AG08396 (cell line): ENCODE measurements around the gene CHMP1B.
A peak's percentile ranks its signal among the peaks of the same experiment; 100 is the strongest.
"Not testable (repeated sequence)": the region's sequence is repeated elsewhere in the genome, so short reads cannot be mapped to it uniquely, and the experiment has no call there.

ENCODE experiments used
- DNase-seq: peaks from one replicate; pipeline ENCODE4 v3.0.0; 2012; ENCODE audit warnings: low spot score, mixed read lengths

The CHMP1B gene

DNA sequence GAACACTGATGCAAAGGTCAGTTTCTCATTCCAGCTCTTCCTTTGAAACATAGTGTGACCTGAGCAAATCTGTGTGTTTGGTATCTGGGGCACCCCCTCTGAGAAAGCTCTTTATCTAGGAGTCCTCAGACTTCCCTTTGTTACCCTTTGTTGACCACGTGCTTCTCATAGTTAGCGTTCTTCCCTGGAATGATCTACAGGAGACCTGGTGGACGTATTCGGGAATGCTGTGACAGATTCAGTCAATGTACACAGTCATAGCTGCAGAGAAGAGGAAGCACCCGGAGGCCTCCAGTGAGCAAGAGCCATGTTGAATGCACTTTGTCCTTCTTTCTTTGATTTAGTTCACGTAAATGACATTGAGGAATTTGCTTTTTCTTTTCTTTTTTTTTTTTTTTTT lies 10.7 kb upstream of the CHMP1B start:
- no peak for DNase-seq

DNA sequence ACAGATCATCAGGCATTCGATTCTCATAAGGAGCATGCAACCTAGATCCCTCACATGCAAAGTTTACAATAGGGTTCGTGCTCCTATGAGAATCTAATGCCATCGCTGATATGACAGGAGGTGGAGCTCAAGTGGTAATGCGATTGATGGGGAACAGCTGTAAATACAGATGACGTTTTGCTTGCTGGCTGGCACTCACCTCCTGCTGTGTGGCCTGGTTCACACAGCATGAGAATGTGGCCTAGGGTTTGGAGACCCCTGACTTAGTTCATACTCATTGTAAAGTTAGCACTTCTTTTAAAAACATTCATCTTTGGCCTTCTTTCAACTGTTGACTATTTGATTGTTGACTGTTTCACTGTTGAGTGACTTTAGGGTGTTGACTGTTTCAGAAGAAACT lies 8.7 kb upstream of the CHMP1B start:
- no peak for DNase-seq

DNA sequence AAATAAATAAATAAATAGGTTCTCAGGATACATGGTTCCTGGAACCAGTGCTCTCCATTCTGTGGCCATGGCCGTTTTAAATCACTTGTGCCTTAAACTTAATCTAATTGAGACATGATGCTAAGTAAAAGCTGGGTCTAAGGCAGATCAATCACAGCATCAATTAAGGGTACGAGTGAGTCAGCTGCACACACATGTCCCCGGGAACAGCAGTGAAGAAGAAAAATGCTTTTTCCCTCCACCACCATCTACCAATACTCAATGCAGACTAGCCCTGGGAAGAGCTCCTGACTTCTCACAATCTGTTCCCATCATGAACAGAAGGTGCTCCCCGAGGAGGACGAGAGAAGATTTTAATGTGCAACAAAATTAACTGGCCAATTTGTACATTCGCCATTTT lies 6.8 kb upstream of the CHMP1B start:
- DNase-seq: no peak

DNA sequence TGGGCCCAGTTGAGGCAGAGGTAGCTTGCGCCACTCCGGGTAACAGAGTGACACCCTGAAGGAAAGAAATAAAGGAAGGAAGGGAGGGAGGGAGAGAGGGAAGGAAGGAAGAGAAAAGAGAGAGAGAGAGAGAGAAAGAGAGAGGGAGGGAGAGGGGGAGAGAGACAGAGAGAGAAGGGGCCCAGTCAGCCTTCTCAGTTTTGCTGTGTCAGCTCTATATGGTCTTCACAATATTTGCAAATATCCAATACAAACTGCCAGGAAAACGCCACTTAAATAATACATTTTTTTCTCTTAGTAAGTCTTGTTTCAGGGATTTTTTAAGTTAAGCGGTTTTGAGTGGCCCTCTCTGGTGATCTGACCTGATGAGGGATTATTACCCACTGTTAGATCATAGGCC lies 5.6 kb upstream of the CHMP1B start:
- DNase-seq: no peak

DNA sequence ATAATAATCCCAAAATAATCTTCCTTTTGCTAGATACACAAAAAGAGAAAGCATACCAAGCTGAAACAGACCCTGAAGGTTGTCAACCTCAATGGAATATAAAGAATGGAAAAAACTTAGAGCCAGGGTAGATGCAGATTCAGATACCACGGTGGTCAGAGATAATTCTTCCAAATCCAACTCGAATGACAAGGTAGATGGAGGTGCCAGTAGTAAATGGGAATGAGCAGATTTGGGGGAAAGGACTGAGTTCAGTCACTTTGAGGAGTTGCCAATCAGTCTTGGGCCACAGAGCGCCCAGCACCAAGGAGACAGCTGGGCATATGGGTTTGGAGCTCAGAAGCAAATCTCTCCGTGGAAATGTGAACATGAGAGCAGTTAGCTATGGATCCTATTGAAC lies 3.4 kb upstream of the CHMP1B start:
- no peak for DNase-seq

DNA sequence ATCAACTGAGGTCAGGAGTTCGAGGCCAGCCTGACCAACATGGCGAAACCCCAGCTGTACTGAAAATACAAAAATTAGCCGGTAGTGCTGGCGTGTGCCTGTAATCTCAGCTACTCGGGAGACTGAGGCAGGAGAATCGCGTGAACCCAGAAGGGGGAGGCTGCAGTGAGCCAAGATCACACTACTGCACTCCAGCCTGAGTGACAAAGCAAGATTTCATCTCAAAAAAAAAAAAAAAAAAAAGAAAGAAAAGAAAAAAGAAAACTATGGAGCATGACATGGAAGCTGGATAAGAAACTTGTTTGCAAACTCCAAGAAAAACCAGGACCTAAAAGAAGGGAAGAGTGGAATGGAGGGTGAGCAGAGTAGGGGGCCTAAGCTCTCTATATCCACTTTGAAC lies 1.9 kb upstream of the CHMP1B start:
- no peak for DNase-seq

DNA sequence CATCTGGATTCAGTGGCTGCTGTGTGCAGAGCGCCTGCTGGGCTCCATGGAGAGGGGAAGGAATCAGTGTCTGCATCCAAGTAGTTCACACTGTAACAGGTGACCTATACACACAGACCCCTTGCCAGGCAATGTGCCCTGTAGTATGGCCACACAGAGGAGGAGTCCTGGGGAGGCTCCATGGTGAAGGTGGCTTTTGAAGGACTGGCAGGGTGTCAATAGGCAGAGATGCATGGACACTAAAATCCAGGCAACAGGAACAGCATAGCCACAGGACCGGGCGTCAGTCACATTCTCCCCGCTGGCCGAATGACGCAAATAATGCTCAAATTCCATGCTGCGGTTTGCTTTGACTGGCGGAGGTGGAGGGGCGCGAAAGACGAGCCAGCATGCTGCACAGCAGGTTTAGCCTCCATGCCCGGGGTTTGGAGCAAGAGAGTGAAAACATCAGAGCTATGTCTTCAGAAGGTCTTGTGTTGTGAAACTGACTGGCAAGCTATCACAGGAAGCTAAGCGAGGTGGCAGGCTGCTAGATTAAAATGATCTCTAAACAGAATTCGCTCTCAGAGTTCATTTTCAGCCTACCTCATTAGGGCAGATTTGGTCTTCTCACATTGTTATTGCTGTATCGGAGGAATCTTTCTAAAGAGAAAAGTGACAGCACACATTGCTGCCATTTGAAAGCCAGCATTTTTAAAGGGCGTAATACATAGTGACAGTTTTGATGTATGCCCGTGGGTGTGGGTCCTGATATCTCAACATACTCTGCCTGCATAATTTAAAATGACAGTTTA lies 1.2 kb upstream of the CHMP1B start:
- DNase-seq: peak; percentile 80

DNA sequence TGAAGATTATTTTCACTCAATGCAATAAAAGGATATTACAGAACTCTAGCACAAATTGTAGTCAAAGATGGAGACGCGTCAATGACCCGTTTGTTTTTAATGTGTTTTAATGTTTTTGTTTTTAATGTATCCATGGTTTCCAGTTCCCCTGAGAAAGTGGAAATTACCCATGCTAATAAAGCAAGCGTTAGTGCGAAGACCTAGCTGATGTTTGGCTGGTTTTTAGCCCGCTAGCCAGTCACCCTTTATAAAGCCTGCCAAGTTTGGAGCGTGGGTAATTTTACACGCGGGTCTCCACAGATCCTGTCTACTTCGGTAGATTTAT lies 430 bp upstream of the CHMP1B start:
- DNase-seq: peak; percentile 56

DNA sequence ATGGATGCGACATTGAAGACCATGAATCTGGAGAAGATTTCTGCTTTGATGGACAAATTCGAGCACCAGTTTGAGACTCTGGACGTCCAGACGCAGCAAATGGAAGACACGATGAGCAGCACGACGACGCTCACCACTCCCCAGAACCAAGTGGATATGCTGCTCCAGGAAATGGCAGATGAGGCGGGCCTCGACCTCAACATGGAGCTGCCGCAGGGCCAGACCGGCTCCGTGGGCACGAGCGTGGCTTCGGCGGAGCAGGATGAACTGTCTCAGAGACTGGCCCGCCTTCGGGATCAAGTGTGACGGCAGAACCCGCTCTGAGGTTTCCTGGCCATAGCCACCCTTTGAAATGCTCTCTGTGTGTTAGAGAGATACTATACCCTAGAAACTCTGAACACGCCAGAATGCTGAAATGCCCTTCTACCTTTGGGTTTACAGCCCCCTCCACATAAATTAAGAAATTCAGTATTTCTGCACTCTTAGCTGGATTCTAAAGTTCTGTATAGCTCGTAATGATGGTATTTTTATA lies 659 bp downstream of the CHMP1B start:
- DNase-seq: peak; percentile 22

DNA sequence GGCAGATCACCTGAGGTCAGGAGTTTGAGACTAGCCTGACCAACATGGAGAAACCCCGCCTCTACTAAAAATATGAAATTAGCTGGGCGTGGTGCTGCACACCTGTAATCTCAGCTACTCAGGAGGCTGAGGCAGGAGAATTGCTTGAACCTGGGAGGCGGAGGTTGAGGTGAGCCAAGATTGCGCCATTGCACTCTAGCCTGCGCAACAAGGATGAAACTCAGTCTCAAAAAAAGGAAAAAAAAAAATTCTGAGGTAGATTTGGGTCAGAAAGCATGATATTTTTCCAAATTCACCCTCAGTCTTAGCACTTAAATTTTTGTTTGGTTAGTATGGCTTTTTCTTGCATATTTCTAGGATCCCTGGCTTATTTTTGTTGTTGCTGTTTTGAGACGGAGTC lies 3.3 kb downstream of the CHMP1B start:
- not testable (repeated sequence) for DNase-seq

DNA sequence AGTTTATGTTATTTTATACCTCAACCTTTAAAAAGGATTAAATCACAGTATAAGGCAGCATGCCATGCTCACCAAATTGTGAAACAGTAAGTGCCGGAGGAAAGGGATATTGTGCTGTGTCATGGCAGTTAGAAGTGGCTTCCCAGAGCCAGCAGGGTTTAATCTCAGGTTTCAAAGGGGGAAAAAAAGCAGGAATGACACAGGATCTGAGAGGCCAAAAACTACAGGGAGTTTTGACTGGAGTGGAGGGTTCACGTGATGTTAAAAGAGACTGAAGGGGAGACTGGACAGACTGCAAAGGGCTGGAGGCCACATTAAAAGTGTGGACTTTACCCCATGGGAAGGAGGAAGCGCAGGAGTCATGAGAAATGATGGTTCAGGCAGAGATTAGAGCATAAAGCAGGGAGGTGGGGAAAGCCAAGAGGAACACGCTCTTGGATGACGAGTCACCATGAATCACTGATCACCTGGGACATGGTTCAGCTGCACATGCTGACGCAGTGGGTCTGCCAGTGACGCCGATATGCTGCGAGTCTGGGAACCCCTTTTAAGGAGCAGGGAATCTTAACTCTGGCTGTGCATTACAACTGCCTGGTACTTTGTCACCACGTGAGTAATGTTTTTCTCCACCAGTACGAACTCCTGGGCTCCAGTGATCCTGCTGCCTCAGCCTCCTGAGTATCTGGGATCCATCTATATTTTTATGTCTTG lies 6.1 kb downstream of the CHMP1B start:
- DNase-seq: peak; percentile 89

DNA sequence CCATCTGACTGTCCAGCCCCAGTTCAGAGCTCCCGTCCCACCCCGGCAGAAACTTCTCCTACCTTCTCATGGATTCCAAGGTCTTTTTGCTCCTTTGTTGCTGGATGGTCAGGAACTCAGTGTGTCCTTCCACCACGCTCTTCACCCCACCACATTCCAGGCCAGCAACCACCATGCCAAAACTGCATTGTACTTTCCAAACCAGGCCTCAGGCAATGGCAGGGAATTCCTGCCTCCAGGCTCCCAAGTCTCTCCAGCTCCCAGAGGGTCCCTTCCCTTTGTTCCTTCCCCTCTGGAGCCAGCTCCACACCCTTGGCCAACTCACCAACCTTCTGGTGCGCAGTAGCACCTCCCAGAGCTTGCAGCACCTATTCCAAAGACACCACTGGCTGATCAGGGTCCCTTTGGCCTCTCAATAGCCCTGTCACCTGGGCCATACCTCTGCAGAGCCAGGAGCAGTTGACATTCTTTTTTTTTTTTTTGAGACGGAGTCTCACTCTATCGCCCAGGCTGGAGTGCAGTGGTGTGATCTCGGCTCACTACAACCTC lies 8.1 kb downstream of the CHMP1B start:
- DNase-seq: no peak

DNA sequence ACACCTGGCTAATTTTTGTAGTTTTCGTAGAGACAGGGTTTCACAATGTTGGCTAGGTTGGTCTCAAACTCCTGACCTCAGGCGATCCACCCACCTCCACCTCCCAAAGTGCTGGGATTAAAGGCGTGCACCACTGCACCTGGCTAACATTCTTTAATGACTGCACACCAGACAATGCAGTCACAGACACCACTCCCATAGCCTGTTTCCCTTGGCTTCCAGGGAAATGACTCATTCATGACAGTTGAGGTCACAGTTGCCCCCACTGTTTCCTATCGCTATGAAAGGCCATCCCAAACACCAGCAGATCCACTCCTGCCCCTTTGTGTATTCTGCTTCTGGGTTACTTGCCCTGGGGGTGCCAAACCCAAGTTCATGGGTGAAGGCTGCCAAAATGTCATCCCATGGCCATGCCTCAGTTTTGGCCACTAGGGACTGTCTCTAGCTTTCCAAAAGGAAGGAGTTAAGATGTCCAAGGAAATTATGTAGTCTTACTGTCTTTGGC lies 8.7 kb downstream of the CHMP1B start:
- peak; percentile 45 for DNase-seq

DNA sequence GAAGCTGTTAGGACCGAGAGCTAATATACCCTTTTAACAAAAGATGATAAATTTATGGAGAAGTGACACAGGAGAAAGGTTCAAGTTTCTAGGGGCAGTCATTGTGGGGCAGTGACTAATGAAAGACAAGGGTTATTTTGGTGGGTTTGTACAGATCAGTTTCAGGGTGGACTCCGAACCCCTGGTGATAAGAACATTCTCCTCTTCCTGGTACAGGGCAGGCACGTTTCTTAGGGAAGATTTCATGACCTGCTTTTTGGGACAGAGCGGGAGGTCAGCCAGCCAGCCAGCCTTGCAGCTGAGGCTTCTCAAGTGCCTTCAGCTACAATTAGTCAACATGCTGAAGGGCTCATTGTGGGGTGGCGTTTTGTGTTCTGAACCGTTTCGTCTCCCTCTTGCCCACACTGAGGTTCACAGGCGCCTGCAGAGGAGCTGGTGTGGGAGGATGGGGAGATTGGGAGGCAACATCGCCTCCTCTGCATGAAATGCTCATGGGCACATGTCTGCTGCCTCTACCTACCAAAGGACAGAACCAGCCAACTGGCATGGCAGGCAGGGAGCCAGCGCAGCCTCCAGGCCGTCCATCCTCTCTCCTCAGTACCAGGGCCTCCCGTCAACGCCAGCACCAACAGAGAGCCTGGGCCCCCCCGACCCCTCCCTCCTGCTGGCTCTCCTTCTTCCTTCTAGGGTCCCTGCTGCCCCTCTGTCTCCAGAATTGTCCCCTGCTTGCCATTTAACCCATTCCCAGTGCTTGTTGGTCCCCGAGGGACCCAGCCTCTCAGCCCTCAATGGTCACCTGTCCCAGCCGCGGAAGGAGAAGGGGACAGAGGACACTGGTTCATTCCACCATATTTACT lies 9.6 kb downstream of the CHMP1B start:
- no peak for DNase-seq

DNA sequence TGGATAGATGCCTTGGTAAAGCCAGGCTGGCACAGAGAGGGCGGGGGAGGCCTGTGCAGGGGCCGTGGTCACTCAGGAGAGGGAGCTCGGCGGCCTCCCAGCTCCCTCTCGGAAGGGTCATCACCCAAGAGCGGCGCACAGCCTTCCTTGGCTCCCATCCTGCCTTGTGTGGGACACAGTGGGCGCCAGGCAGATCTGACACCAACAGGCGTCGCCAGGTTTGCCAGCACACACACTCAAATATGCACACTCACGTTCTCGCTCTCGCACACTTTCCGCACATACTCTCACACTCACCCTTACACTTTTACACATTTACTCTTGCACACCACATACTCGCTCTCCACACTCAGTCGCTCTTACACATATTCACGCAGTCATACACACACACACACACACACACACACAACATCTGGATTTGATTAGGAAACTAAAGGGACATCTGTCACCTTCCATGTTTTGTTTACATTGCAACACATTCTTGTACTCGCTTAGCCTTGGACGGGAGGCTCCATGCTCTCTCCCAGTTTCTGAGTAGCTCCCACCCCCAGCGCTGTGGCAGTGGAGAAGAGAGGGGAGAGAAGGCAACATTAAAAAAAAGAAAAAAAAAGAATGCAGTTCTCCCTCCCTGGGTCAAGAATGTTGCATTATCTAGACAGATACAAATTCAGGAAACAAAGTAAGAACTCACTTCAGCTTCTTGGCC lies 10.5 kb downstream of the CHMP1B start:
- DNase-seq: no peak

DNA sequence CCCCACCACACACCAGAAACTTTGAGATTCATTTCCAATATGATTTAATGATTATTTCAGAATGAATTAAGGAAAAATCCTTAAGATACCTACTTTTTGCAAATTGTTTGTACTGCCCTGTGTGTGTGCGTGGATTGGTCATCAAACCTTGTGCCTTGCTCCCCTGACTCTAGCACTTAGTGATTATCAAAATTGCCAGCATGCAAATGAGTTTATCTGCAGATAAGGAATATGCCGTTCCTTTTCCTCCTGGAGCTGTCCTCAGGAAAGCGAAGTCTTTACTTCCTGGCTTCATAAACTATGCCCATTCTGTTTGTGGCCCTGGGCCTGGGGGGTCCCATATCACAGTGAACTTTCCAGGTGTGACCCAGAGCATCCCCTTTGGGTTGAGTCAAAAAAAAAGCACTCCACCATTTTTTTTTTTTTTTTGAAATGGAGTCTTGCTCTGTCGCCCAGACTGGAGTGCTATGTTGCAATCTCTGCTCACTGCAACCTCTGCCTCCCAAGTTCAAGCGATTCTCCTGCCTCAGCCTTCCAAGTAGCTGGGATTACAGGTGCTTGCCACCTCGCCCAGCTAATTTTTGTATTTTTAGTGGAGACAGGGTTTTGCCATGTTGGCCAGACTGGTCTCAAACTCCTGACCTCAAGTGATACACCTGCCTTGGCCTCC lies 11.4 kb downstream of the CHMP1B start:
- DNase-seq: no peak

DNA sequence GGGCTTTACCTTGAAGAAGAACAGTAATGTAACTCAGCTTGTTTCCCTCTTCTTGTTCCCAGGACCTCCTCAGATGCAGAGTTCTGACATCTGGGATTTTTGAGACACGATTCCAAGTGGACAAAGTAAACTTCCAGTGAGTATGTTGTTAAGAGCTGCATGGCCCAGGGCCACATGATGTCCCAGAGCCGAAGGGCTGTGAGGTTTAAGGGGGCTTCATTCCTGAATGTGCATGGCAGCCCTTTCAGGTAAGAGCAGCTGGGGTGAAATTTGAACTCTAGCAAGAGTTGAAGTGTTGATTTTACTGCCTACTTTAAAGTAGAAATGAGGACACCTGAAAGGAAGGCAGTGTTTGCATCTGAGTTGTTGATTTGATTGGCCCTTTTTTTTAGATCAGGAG lies 13.3 kb downstream of the CHMP1B start:
- DNase-seq: no peak

DNA sequence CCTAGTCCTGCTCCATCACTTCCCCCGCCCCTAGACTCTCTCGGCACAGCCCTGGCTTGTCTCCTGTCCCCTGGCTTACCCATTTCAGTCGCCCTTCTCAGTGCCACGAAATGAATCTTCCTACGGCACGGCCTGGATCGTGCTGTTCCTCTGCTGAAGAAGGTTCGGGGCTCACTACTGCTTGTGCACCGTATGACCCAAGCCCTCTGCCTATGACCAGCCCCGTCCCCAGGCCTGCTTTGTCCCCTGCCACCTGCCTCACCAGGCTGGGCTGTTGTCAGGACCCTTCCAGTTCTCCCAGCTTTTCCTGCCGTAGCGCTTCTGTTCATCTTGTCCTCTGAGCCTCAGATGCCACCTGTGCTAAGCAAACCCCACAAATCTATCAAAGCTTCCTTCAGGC lies 13.9 kb downstream of the CHMP1B start:
- no peak for DNase-seq

DNA sequence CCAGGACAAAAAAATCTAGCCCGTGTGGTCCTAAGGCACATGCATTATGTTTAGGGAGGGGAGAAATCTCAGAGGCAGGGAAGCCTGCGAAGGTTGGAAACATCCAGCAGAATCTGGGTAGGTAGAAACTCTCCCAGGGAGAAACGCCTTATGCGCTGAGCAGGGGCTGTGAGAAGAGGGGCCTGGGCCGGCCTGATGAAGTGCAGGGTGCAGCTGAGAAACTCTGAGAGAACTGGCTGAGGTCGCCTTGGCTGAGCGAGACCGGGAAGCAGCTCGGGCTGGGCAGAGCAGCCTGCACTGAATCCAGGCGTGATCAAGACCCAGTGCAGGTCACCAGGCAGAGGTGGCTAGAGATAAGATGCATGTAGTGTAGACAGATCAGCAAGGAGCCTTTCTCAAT lies 15.1 kb downstream of the CHMP1B start:
- DNase-seq: no peak

DNA sequence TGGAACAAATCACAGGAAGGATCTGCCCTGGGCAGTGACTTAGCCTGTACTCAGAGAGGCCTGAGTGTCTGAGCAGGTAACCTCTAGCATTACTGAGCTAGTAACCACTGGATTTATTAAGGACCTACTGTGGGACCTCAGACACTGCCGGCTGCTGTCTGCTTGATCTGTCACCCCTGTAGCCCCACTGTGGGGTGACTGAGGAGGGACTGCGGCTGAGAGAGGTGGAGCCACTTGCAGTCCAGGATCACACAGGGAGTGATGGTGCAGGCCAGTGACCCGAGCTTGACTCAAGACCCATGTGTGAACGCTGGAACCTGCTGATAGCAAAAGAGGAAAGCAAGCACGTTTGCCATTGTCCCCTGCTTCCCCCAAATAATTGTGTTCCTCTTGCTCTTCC lies 15.6 kb downstream of the CHMP1B start:
- DNase-seq: no peak

DNA sequence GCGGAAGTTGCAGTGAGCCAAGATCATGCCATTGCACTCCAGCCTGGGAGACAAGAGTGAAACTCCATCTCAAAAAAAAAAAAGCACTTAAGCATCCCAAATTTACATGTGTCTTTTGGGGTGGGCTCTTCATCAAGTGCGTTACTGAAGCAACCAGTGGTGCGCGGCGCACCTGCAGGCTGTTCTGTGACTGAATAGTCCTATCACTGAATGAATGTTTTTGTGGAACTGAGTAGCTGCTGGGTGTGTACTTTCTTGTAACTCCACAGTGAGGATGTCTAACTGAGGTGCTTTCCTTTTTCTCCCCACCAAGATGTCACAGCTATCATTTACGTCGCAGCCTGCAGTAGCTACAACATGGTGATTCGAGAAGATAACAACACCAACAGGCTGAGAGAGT lies 17.0 kb downstream of the CHMP1B start:
- DNase-seq: no peak
